SK-N-SH treated with all-trans-retinoic acid at 6 μM for 48 hours (cell line): ENCODE data around the gene PCNT.

Experiments used
- ARNTL ChIP-seq: fragments of 450-650 bp; formaldehyde crosslinking; IDR thresholded peaks from 2 replicates; pipeline ENCODE4 v1.5.0; 2020; ENCODE audit warnings: low read depth, mild to moderate bottlenecking, moderate library complexity, borderline replicate concordance
- ISL1 ChIP-seq: fragments of 250-450 bp; sonication (Bioruptor Pico); IDR thresholded peaks from 2 replicates; pipeline ENCODE4 v2.1.2; 2022; ENCODE audit warnings: mild to moderate bottlenecking, moderate library complexity
- PPARA ChIP-seq: fragments of 250-450 bp; sonication (Bioruptor Pico); IDR thresholded peaks from 2 replicates; pipeline ENCODE4 v1.5.0; 2020; ENCODE audit warnings: mild to moderate bottlenecking, borderline replicate concordance

DNA sequence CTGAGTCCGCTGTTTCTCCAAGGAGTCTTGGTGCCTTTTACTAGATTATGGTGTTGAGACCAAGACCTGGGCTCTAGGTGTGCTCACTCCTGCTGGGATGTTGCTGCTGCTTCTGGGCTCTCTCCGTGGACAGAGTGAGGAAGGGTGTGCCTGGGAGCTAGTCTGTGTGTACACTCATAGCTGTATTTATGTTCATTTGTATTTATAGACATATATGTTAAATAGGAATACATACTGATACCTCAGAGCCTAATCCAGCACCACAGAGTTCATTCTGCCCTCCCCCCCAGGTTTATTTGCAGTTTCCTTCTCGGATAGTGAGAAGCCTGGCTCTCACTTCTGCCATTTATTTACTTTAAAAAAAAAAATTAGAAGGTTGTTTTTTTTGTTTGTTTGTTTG is 12.6 kb downstream of the PCNT start:
- TF ChIP-seq ISL1 (CRISPR knock-in tag): no peak
- TF ChIP-seq PPARA (CRISPR knock-in tag): no peak
- TF ChIP-seq ARNTL (CRISPR knock-in tag): no peak
